BJ (cell line): ENCODE results near the gene C19orf25. TPM values are rescaled to one million over a fixed set of nuclear protein-coding genes. Genes with fewer than 3 reads are reported as not detected.

Experiments used
- CTCF ChIA-PET: fragments of 350-600 bp; formaldehyde crosslinking; extraction: SDS; loops from one replicate; lab custom pipeline; 2021; ENCODE audit warnings: antibody characterized with exemption, inconsistent platforms; lab: Yijun Ruan, JAX
- POLR2A ChIA-PET: fragments of 300-600 bp; sonication (Branson Sonifier 250); formaldehyde crosslinking; extraction: SDS; loops from one replicate; lab custom pipeline; 2021; ENCODE audit warnings: antibody characterized with exemption; lab: Charles Lee
- DNase-seq: peaks from one replicate; pipeline ENCODE4 v3.0.0-alpha.2; 2011; ENCODE audit warnings: low read depth
- H3K27me3 ChIP-seq: 2 replicates; pipeline ENCODE4 v1.6.0; 2011; ENCODE audit warnings: low read length; ENCODE audit not compliant: control insufficient read depth, insufficient read depth
- H3K36me3 ChIP-seq: 2 replicates; pipeline ENCODE4 v1.5.1; 2011; ENCODE audit warnings: low read length; ENCODE audit not compliant: control insufficient read depth, insufficient read depth
- H3K4me3 ChIP-seq: 2 replicates; pipeline ENCODE4 v1.5.1; 2011; ENCODE audit warnings: low read depth, mild to moderate bottlenecking, control low read depth, low read length
- CTCF ChIP-seq: IDR thresholded peaks from 2 replicates; pipeline ENCODE4 v1.5.1; 2011; ENCODE audit warnings: low read depth, mild to moderate bottlenecking, control low read depth, inconsistent platforms, low read length, moderate library complexity; ENCODE audit not compliant: insufficient read depth
- polyA plus RNA-seq: library from polyadenylated mRNA; depleted of rRNA; stranded (reverse); fragments of >200 nt; gene quantifications from 2 replicates; pipeline ENCODE4 v1.2.3, GENCODE V29; 2011

Gene C19orf25
- polyA plus RNA-seq, 1 experiment, result 32.6 TPM

GRCh38 chr19:1460033-1460995, 18.7 kb downstream of the C19orf25 start:
- no peak overlapping the region for H3K4me3 ChIP-seq
- ChIA-PET CTCF (no interaction called here), POLR2A (no interaction called here)
- H3K27me3 ChIP-seq, result peaks cover 12% of the 10 kb centered on the region
- TF ChIP-seq CTCF, result no peak
- no peak for DNase-seq
- peaks cover 6% of the 10 kb centered on the region; the same call in 1 of the 2 replicates for H3K36me3 ChIP-seq

- DNase-seq, result no peak
- peaks cover 6% of the 10 kb centered on the region; the same call in 1 of the 2 replicates for H3K36me3 ChIP-seq
- H3K4me3 ChIP-seq, result no peak overlapping the region
- ChIA-PET POLR2A (no interaction called here), CTCF (interaction anchor here (1.2 to 1.8 kb wide), 2 partner anchors 8 to 10 kb away, joined by 4 to 5 read pairs; no protein-coding TSS in a partner anchor)
- peaks cover 12% of the 10 kb centered on the region for H3K27me3 ChIP-seq
- no peak for TF ChIP-seq CTCF
These were observed 19.5 kb downstream of the C19orf25 start for GRCh38 chr19:1459479-1459878.

- CTCF ChIA-PET, result interaction anchor here (1.8 to 2.2 kb wide), 2 partner anchors 10 to 13 kb away, joined by 5 to 7 read pairs; no protein-coding TSS in a partner anchor
These were observed 21.1 kb downstream of the C19orf25 start for GRCh38 chr19:1457892-1458291.

GRCh38 chr19:1457031-1457739, 21.8 kb downstream of the C19orf25 start:
- Histone ChIP-seq H3K27me3 (peaks cover 16% of the 10 kb centered on the region), H3K4me3 (no peak overlapping the region), H3K36me3 (peaks cover 6% of the 10 kb centered on the region; the same call in 1 of the 2 replicates)
- DNase-seq, result no peak
- CTCF ChIA-PET, result interaction anchor here (2.2 kb wide), 1 partner anchor 12 kb away, joined by 7 read pairs; no protein-coding TSS in a partner anchor
- POLR2A ChIA-PET, result no interaction called here
- TF ChIP-seq CTCF, result no peak

More at GRCh38 chr19:1457892-1458291, 21.1 kb downstream of the C19orf25 start:
- POLR2A ChIA-PET, result no interaction called here
- Histone ChIP-seq H3K36me3 (peaks cover 6% of the 10 kb centered on the region; the same call in 1 of the 2 replicates), H3K27me3 (peaks cover 12% of the 10 kb centered on the region), H3K4me3 (no peak overlapping the region)
- no peak for DNase-seq
- TF ChIP-seq CTCF, result no peak
